ENCODE data around the gene RNF224.
"Not testable (repeated sequence)": the region's sequence is repeated elsewhere in the genome, so short reads cannot be mapped to it uniquely, and the experiment has no call there.

The RNF224 gene

DNA sequence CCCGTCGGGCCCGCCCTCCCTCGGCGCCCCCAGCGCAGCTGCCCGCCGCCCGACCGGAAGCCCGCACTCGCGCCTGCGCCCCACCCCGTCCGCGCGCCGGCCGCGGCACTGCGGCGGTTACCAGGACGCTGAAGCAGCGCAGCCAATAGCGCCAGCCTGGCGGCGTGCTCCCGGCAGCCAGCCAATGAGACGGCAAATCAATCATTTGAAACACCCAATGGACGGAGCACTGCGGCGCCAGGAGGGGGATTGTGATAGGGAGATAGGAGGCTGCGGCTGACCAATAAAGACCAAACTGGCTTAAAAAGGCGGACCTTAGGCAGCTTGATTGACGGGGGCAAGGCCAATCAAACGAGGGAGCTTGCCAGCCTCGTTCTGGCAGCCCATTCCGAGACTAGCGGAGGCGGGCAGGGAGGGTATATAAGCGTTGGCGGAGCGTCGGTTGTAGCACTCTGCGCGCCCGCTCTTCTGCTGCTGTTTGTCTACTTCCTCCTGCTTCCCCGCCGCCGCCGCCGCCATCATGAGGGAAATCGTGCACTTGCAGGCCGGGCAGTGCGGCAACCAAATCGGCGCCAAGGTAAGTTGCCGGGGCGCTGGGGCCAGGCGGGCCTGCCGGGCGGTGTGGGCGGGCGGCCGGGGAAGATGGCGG is 13.7 kb downstream of the RNF224 start, which contains the start of gene TUBB4B:
Gene TUBB4B (plus strand): TSS at position 447 of the 649 bp plus-strand sequence. CDS start 74 bp downstream, at position 521.
- DNase-seq (ENCODE audit: low spot score): peak; percentile 100

GRCh38 chr9:137241490-137242268 is 14.4 kb downstream of the RNF224 start:
- peak; percentile 83 for DNase-seq (ENCODE audit: low spot score)

GRCh38 chr9:137242269-137243203 is 15.2 kb downstream of the RNF224 start:
- DNase-seq (ENCODE audit: low spot score): peak; percentile 27

- not testable (repeated sequence) for DNase-seq (ENCODE audit: low spot score)
Measured at GRCh38 chr9:137243266-137243625, 15.9 kb downstream of the RNF224 start.

- DNase-seq (ENCODE audit: low spot score): no peak
Measured at GRCh38 chr9:137243626-137244485, 16.6 kb downstream of the RNF224 start.

DNA sequence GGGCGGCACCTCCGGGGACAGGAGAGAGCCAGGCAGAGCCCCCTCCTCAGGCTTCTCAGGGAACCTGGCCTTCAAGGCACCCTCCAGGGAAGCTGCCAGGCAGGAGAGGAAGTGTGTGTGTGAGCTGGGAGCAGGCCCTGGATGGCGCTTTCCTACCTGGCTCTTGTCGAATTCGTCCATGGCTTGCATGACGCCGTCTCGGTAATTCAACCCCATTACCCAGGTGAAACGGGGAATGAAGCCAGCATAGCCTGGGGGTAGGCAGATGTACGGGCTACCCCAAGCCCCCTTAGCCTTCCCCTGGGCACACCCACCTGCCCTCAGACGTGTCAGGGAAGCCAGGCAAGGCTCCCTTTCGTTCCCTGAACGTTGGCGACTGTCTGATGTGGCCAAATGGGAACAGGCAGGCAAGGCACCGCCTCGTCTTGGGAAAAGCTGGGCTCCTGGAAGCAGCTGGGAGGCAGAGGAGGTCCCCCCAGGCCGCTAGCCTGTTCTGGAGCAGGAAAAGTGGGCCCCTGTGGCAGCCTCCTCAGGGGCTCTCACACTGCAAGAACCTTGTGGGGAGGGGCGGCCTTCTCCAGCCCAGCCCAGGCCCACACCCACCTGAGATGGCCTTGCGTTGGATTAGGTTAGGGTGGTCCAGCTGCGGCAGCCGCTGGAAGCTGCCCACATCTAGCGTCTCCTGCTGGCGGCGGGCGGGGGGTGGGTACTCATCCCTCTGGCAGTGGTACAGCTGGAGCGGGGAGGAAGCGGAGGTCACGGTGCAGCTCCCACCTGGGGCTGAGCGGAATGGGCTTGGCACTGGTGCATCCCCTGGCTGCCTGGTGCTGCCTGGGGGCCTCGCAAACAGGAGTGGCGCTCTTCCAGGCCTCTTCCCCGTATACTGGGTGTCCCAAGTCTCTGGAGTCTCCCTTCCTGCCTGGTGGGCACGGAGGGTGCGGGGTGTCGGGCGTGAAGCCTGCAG is 17.5 kb downstream of the RNF224 start:
- DNase-seq (ENCODE audit: low spot score): no peak

GRCh38 chr9:137245450-137246421 is 18.4 kb downstream of the RNF224 start:
- DNase-seq (ENCODE audit: low spot score): no peak

GRCh38 chr9:137247135-137247915 is 20.0 kb downstream of the RNF224 start:
- DNase-seq (ENCODE audit: low spot score): no peak

GRCh38 chr9:137247916-137248175 is 20.5 kb downstream of the RNF224 start:
- DNase-seq (ENCODE audit: low spot score): no peak

GRCh38 chr9:137250329-137251193 is 23.3 kb downstream of the RNF224 start:
- no peak for DNase-seq (ENCODE audit: low spot score)

- DNase-seq (ENCODE audit: low spot score): no peak
Measured at GRCh38 chr9:137251194-137251461, 23.8 kb downstream of the RNF224 start, which contains the start of gene STPG3. Gene STPG3 (plus strand): TSS chr9:137251286. CDS start chr9:137251287, 1 bp downstream.

DNA sequence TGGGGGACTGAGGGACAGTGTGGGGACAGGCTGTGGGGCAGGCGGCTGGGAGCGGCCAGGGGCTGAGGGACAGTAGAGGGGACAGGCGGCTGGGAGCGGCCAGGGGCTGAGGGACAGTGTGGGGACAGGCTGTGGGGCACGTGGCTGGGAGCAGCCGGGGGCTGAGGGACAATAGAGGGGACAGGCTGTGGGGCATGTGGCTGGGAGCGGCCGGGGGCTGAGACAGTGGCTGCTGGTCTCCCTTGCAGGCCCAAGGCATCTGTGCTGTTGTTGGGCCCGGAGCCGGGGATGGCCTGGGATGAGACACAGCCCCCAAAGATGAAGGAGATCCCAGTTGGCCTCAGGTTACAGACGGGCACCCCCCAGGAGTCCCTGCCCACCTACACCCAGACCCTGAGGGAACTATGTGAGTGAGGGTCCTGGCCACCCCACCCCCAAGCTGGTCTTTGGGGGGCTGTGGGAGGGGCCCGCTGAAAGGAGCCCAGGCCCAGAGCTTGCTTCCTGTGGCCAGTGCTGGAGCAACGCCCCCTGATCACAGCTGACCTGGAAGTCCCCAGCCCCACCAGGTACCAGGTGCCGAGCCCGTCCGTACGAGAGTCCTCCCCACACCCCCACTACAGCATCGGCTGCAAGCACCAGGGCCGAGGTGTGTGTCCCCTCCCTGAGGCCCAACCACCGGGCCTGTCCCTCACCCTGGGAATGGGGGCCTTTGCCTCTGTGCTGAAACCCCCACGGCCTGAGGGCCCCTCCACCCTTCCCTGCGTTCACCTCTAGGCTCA is 24.4 kb downstream of the RNF224 start:
- DNase-seq (ENCODE audit: low spot score): no peak

GRCh38 chr9:137252555-137253506 is 25.5 kb downstream of the RNF224 start:
- no peak for DNase-seq (ENCODE audit: low spot score)

- no peak for DNase-seq (ENCODE audit: low spot score)
Measured at GRCh38 chr9:137253717-137254623, 26.7 kb downstream of the RNF224 start.
